Activated T-cell treated with anti-CD3 and anti-CD28 coated beads, Interleukin-2, amount 50 U/mL, for 24 hours (primary cell): ENCODE measurements around the gene RALGPS1.
A peak's percentile ranks its signal among the peaks of the same experiment; 100 is the strongest.

Source experiments
- DNase-seq: peaks from one replicate; pipeline ENCODE4 v3.0.0-alpha.2; 2020
- H3K27ac Mint-ChIP-seq: 2 replicates; pipeline ENCODE4 v1.8.0; 2020; ENCODE audit warnings: mild to moderate bottlenecking, mixed read lengths
- H3K27me3 Mint-ChIP-seq: 2 replicates; pipeline ENCODE4 v1.8.0; 2020; ENCODE audit warnings: mixed read lengths
- H3K36me3 Mint-ChIP-seq: 2 replicates; pipeline ENCODE4 v1.8.0; 2020; ENCODE audit warnings: low read depth, mixed read lengths
- H3K4me1 Mint-ChIP-seq: 2 replicates; pipeline ENCODE4 v1.8.0; 2020; ENCODE audit warnings: low read depth, mixed read lengths
- H3K4me3 Mint-ChIP-seq: 2 replicates; pipeline ENCODE4 v1.8.0; 2020; ENCODE audit warnings: mild to moderate bottlenecking, moderate library complexity, mixed read lengths
- H3K9me3 Mint-ChIP-seq: 2 replicates; pipeline ENCODE4 v1.8.0; 2020; ENCODE audit warnings: mixed read lengths

Gene RALGPS1

DNA sequence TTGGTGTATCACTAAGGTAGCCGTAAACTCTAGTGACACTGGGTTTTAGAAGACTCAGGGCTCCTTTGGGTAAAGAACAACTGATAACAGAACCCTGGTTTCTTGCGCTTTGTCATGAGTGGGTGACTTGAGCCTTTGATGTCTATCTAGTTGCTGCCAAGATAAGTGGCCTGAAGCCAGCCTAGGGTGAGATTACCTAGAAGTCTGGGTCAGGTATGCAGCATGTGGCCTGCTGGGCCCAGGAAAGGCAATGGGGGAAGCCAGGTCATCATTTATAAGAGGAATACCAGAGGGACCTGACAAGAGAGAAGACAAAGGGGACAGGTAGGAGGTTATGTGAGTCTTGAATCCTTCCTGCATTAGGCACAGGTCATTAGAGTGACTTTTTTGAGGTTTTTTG is 326.8 kb downstream of the RALGPS1 start:
- Mint-ChIP-seq H3K4me3 (no peak overlapping the region), H3K36me3 (peaks cover 2% of the 10 kb centered on the region), H3K27me3 (peaks cover 9% of the 10 kb centered on the region), H3K9me3 (no peaks in the 10 kb centered on the region), H3K4me1 (peaks cover 12% of the 10 kb centered on the region), H3K27ac (no peak overlapping the region)
- DNase-seq = no peak

DNA sequence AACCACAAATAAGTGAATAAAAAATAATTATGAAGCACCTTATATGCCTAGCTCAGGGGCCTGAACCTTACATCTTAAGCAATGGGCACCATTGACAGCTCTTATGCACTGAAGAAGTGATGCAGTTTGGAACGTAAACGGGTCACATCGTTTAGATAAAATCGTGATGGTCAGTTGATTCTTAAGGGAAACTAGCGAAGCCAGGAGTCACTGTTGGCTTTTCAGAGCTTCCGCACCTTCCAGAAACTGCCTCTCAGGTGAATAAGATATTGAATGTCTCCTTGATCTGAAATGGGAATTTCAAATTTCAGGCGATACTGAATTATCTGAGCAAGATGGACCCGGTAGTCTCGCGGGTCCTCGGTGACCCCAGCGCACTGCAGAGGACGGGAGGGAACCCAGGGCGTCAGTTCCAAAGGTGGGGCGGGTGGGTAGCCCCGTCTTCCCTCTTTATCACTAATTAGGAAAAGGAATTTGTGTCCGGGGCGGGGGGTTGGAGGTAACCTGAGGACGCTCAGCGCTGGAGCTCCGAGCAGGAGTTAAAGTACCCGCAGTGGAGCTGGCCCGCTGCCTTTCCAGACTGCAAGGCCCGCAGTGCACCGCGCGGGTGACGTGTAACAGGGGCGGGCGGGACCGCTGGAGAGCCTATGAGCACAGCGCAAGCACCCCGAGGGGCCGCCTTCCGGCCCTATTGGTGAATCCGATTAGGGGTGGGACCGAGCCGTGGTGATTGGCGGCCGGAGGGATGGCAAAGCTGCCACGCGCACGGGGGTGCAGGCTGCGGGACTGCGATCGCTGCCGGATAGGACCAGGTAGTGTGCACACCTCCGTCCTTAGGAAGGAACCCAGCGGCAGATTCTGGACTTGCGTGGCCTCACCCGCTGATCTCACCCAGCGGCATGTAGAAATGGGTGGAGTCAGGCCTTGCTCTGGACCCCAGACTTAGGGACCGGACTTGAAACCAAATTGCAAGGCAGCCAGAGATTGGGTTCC is 330.3 kb downstream of the RALGPS1 start:
- Mint-ChIP-seq H3K36me3 (peaks cover 2% of the 10 kb centered on the region), H3K9me3 (no peaks in the 10 kb centered on the region), H3K27ac (peak overlapping the region; percentile 63), H3K4me1 (peaks cover 12% of the 10 kb centered on the region), H3K4me3 (peak overlapping the region; percentile 82), H3K27me3 (peaks cover 16% of the 10 kb centered on the region)
- peak; percentile 96 for DNase-seq

DNA sequence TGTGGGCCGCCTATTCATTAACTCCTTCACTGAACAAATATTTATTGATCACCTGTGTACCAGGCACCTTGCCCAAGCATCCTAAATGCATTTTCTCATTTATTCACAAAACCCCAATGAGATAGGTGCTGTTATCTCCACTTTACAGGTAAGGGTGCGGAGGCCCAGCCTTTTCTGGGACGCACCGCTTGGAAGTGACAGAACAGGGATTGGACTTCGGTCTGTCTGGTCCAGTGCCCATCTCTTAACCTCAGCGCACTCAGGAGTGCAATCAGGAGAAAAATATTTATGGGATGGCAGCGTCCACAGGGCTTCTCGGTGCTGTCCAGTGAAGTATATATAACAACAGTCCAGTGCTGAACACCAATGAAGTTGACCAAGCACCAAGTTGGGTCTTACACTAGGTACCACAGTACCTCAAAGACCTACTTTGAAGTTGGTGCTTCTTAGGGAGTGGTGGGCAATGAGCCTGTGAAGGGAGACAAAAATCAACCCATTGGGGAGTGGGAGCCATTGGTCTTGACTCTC is 331.1 kb downstream of the RALGPS1 start:
- peaks cover 19% of the 10 kb centered on the region for H3K27me3 Mint-ChIP-seq
- no peak overlapping the region for H3K27ac Mint-ChIP-seq
- H3K9me3 Mint-ChIP-seq = no peaks in the 10 kb centered on the region
- peak overlapping the region; percentile 82 for H3K4me3 Mint-ChIP-seq
- DNase-seq = no peak
- peaks cover 12% of the 10 kb centered on the region for H3K4me1 Mint-ChIP-seq
- H3K36me3 Mint-ChIP-seq = peaks cover 2% of the 10 kb centered on the region

DNA sequence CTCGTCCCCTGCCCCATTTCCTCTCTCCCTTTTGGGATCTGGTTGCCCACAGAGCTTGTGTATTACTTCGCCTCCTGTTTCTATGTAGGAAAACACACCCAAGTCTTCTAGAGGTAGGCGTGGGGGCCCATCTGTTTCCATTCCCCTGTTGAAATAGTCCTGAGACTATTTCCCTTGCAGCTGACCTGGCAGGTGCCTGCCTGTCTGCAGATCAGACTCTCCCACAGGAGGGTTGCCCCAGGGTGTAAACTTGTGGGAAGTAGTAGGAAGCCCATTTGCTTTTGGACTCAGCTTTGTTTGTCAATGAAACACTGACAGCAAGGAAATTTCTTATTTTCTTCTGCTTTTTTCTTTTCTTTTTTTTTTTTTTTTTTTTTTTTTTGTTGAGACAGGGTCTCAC is 333.7 kb downstream of the RALGPS1 start:
- no peak for DNase-seq
- Mint-ChIP-seq H3K27ac (no peak overlapping the region), H3K9me3 (no peaks in the 10 kb centered on the region), H3K36me3 (peaks cover 2% of the 10 kb centered on the region), H3K27me3 (peaks cover 23% of the 10 kb centered on the region), H3K4me3 (no peak overlapping the region), H3K4me1 (peaks cover 12% of the 10 kb centered on the region)

DNA sequence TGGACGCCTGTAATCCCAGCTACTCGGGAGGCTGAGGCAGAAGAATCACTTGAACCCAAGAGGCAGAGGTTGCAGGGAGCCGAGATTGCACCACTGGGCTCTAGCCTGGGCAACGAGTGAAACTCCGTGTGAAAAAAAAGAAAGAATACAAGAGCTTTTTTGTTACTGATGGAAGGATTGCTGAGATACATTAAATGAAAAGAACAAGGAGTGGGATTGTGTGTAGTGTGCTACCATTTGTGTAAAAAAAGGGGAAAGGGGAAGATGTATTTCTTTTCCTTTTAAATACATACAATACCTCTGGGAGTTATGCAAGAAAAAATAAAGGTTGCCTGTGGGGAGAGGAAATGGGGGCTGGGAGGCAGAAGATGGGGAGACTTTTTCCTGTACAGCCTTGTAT is 335.3 kb downstream of the RALGPS1 start:
- Mint-ChIP-seq H3K4me1 (peaks cover 7% of the 10 kb centered on the region), H3K4me3 (no peak overlapping the region), H3K27ac (no peak overlapping the region), H3K27me3 (peaks cover 25% of the 10 kb centered on the region), H3K36me3 (peaks cover 2% of the 10 kb centered on the region), H3K9me3 (no peaks in the 10 kb centered on the region)
- no peak for DNase-seq

DNA sequence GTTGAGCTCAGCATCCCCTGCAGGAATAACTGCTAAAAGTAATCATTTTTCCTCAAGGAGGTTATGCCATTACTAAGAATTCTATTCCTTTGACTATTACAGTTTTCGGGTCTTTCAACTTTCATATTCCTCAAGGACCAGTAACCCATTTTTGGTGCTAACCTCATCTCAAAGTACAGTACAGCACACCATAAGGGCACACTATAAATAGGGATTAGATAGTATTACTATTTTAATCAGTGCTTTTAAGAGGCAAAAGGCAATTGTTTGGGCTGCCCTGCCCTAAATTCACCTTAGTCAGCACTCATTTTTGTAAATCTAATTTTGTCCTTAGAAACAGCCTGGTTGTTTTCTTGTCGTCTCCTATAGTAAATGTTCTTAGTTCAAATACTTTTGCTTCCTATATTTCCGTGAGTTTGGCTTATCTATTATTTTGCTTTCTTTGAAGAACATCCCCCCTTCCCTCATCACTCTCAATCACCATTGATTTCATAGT is 336.4 kb downstream of the RALGPS1 start:
- Mint-ChIP-seq H3K4me1 (no peaks in the 10 kb centered on the region), H3K4me3 (no peak overlapping the region), H3K27ac (no peak overlapping the region), H3K36me3 (no peaks in the 10 kb centered on the region), H3K27me3 (peaks cover 28% of the 10 kb centered on the region), H3K9me3 (no peaks in the 10 kb centered on the region)
- no peak for DNase-seq

DNA sequence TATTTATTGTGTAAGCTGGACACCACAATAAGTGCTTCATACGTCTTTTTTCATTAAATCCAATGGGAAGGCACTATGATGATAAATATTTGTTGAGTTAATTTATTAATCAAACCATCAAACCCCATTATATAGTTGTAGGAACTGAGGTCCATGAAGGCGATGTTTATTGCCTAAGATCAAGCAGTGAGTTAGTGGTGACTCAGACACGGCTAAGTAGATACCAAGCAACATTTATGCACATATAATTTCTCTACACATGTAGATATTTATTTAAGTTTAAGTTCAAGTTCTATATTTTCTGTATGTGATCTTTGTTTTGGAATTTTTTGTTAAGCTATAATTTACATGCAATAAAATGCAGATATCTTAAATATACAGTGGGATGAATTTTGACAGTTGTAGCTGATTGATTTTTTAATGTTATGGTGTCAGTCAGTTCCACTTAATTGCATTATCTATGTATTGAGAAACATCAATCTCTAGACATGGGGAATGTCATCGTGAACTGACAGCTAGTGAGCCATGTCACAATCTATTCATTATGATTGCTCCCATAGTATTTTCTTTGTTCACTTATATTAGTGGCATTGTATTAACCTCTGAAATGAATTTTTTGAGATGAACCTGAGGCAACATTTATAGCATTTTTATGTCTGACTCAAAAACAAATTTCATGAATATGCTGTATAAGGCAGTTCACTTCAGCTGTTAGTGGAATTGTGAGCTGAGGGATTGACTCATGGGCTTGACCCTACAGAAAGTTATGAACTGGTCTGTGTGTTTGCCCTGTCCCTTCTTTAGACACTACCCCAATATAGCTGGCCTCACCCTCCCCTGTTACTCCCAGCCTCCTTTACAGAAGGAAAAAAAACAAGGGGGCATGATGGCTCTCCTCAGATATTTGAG is 338.1 kb downstream of the RALGPS1 start:
- Mint-ChIP-seq H3K27ac (no peak overlapping the region), H3K4me3 (no peak overlapping the region), H3K36me3 (no peaks in the 10 kb centered on the region), H3K27me3 (peaks cover 22% of the 10 kb centered on the region), H3K9me3 (no peaks in the 10 kb centered on the region), H3K4me1 (no peaks in the 10 kb centered on the region)
- DNase-seq = no peak

DNA sequence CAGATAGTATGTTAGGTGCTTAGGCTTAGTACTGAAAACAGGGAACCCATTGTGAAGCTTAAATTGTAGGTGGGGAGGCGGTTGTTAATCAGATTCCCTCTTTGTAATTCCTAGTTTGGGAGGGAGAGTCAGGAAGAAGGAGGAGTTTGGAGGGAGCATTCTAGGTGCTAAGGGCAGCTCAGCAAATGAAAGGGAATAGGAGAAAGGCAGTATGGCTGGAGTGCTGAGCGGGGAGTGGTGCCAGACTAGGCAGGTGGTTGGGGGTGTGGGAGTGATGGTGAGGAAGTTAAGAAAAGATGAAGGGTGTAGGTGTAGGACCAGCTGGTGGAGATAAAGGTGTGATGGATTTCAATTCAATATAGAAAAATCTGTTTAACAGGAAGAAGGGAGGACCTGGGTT is 338.9 kb downstream of the RALGPS1 start:
- no peak for DNase-seq
- Mint-ChIP-seq H3K4me3 (no peak overlapping the region), H3K27me3 (peaks cover 22% of the 10 kb centered on the region), H3K4me1 (no peaks in the 10 kb centered on the region), H3K9me3 (no peaks in the 10 kb centered on the region), H3K27ac (no peak overlapping the region), H3K36me3 (no peaks in the 10 kb centered on the region)

DNA sequence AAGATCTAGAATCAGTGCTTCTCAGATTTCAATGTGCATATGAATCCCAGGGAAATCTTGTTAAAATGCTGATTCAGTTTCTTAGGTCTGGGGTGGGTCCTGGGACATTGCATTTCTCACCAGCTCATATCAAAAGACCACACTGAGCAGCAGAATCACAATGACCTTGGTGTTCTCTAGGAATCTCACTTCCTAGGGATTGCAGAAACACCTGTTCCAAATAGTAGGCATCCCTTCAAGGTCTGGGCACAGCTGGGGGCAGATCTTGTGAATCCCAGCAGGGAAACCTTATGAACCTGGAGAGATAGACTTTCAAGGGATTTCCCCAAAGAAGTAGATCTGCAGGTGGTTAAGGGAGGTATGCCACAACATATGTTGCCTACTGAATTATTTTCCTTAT is 341.1 kb downstream of the RALGPS1 start:
- H3K9me3 Mint-ChIP-seq = no peaks in the 10 kb centered on the region
- no peak for DNase-seq
- H3K27me3 Mint-ChIP-seq = peaks cover 15% of the 10 kb centered on the region
- H3K4me3 Mint-ChIP-seq = no peak overlapping the region
- H3K27ac Mint-ChIP-seq = no peak overlapping the region
- no peaks in the 10 kb centered on the region for H3K36me3 Mint-ChIP-seq
- H3K4me1 Mint-ChIP-seq = no peaks in the 10 kb centered on the region

DNA sequence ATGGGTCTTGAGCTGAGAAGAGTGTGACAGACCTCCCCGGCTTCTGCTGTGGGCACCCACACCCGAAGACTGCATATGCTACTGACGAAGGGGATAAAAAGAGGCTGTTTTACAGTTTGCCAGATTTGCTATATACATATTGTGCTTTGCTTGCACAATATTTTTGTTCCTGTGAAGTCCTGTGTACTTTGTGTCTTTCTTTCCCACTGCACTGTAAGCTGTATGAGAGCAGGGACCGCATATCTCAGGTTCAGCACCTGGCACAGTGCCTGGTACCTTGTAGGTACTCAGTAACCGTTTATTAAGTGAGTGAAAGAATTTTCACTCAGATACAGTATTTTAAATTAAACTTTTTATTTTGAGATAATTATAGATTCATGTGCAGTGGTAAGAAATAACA is 341.7 kb downstream of the RALGPS1 start:
- Mint-ChIP-seq H3K4me1 (no peaks in the 10 kb centered on the region), H3K9me3 (no peaks in the 10 kb centered on the region), H3K27ac (no peak overlapping the region), H3K27me3 (peaks cover 15% of the 10 kb centered on the region), H3K4me3 (no peak overlapping the region), H3K36me3 (no peaks in the 10 kb centered on the region)
- DNase-seq = no peak

DNA sequence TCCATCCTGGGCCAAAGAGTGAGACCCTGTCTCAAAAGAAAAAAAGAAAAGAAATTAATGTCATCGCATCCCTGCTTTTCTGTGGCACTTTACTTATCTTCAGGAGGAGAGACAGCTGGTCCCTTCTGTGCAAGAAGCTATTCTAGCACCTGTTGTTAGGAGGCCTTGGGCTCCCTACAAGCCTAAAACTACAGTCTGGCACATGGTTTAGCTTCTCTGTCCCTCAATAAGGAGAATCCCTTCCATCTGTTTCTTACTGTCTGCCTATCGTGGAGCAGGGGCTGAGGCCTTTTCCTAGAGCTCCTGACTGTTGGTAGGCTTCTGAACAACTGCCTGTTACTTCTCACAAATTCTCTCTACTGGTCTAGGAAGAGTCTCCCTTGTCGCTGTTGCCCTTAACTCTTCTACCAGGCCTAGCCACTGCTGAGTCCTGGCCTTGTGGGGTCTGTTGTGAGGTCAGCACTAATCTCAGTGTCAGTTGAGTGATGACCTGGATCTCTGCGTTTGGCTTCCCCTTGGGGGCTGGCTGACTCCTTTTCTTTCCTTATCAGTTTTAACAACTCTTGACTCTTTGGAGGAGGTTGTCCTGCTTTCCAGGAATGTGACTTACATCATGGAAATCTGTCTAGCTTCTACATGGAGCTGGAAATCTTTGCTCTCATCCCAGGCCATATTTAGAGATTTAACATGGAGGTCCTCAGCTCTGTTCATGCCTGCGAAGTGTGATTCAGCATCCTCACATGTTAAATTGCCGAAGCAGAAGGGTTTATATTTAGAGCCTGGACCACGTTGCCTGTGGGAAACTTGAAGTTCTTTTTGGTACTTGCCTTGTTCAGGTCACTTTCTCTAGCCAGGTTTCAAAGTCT is 344.3 kb downstream of the RALGPS1 start:
- H3K4me1 Mint-ChIP-seq = no peaks in the 10 kb centered on the region
- no peaks in the 10 kb centered on the region for H3K9me3 Mint-ChIP-seq
- H3K27me3 Mint-ChIP-seq = peaks cover 3% of the 10 kb centered on the region
- H3K27ac Mint-ChIP-seq = no peak overlapping the region
- H3K36me3 Mint-ChIP-seq = no peaks in the 10 kb centered on the region
- DNase-seq = no peak
- H3K4me3 Mint-ChIP-seq = no peak overlapping the region

DNA sequence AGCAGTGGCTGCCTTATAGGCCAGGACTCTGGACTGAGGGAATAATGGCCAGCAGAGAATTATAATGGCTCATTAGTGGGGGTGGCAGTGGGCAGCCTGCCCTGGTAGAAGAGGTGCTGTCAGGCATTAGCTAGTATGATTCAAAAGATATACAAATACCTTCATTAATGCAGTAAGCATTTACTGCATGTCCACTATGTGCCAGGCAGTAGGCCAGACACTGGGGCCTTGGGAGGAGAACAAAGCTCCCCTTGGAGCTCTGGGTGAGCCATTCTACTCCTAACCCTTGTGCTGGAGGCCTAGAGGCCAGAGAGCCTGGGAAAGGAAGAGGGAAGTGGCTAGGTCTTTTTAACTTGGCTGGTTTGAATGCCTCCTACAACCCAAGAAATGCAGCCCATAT is 348.0 kb downstream of the RALGPS1 start:
- no peak overlapping the region for H3K27ac Mint-ChIP-seq
- DNase-seq = no peak

DNA sequence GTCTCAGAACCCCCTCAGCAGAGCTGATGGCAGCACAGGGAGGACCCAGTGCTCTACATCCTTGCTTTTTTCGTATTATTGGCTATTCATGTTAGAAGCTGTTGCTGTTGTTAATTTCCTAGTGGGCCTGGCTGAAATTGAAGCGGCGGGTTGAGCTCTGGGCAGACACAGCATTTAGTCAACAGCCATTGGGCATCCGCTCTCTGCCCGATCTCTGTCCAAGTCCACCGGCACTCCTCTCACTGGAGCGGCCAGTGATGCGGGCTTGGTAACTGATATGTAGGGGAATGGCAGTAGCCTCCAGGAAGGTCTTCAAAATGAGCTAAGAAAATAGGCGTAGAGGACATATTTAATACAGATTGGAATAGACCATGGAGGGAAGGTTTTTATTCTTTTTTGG is 348.7 kb downstream of the RALGPS1 start:
- no peaks in the 10 kb centered on the region for H3K4me1 Mint-ChIP-seq
- no peak overlapping the region for H3K4me3 Mint-ChIP-seq
- H3K27me3 Mint-ChIP-seq = peaks cover 6% of the 10 kb centered on the region
- H3K9me3 Mint-ChIP-seq = no peaks in the 10 kb centered on the region
- no peak for DNase-seq
- no peaks in the 10 kb centered on the region for H3K36me3 Mint-ChIP-seq
- H3K27ac Mint-ChIP-seq = no peak overlapping the region

More for the DNA sequence above, 348.0 kb downstream of the RALGPS1 start:
- peaks cover 6% of the 10 kb centered on the region for H3K27me3 Mint-ChIP-seq
- no peaks in the 10 kb centered on the region for H3K36me3 Mint-ChIP-seq
- H3K9me3 Mint-ChIP-seq = no peaks in the 10 kb centered on the region
- H3K4me1 Mint-ChIP-seq = no peaks in the 10 kb centered on the region
- no peak overlapping the region for H3K4me3 Mint-ChIP-seq

DNA sequence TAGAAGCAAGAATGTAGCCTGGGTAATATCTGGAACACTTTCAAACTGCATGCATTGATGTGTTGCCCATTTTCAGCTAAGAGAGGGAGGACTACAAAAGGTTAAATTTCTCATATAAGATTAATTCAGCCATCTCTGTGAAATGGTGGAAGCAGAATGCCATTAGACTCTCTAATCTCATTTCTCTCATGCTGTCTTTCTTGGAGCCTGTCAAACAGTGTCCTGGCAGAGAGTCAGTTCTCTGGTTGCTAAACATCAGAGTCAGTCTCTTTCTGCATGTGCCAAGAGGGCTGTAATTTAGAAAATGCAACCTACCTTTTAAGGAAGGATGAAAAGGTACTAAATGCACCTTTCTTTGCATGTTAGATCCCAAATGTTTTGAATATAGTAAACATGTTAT is 349.1 kb downstream of the RALGPS1 start:
- H3K4me1 Mint-ChIP-seq = no peaks in the 10 kb centered on the region
- no peak overlapping the region for H3K4me3 Mint-ChIP-seq
- peaks cover 6% of the 10 kb centered on the region for H3K27me3 Mint-ChIP-seq
- H3K9me3 Mint-ChIP-seq = no peaks in the 10 kb centered on the region
- H3K27ac Mint-ChIP-seq = no peak overlapping the region
- DNase-seq = no peak
- no peaks in the 10 kb centered on the region for H3K36me3 Mint-ChIP-seq
